ENCODE measurements around the gene LBHD2.

The LBHD2 gene

DNA sequence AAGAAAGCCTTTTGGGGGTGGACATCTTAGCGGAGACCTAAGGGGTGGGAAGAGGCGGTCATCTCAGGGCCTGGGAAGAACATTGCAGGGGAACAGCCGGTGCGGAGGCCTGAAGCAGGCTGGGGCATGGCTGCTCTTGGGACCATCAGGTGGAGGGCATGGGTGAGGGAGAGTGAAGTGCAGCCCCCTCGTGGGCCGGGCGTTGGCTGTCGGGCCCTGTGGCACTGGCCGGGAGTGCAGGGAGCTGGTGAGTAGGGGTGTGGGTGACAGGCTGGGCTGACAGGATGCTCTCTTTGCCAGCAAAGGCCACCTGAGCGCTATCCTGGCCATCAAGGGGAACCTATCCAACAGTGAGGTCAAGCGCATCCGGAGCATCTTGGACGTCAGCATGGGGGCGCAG lies 50.9 kb downstream of the LBHD2 start:
- DNase-seq, result no peak

DNA sequence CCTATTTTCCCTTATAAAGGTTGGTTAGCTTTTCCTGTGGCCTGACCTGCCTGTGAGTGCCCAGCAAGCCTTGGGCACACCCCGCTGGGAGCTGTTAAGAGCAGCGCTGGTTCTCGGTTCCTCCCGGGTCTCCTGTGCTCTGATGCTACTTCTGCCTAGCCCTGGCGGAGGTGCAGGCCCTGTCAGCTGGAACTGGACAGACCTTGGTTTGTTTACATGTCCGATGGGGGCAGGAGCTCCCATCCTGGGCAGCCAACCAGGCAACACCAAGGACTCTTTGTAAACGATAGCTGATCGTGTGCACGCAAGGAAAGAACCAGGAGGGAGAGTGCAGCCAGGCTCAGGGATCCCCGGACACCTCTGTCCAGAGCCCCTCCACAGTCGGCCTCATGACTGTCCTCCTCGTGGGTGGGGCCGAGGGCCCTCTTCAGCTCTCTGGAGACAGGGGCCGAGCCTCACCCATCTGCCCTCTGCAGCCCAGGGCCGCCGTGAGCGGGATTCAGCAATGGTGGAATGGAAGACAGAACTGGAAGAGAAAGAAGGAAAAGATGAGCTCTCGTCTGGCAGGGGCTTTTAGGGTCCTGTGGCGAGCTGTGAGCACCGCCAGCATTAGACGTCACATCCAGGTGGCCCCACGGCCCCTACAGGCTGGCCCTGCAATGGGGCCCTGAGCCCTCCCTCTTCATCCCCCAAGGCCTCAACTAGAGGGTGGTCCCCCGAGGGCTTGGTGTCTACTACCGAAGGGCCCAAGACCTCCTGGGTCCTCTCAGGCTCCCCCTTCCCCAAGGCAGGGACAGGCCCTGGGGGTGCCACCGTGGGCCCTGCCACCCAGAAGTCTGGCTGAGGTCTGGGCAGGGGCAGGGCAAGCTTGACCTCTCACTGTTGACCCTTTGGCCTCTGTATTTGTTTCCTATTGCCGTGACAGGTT lies 51.6 kb downstream of the LBHD2 start:
- DNase-seq, result no peak

DNA sequence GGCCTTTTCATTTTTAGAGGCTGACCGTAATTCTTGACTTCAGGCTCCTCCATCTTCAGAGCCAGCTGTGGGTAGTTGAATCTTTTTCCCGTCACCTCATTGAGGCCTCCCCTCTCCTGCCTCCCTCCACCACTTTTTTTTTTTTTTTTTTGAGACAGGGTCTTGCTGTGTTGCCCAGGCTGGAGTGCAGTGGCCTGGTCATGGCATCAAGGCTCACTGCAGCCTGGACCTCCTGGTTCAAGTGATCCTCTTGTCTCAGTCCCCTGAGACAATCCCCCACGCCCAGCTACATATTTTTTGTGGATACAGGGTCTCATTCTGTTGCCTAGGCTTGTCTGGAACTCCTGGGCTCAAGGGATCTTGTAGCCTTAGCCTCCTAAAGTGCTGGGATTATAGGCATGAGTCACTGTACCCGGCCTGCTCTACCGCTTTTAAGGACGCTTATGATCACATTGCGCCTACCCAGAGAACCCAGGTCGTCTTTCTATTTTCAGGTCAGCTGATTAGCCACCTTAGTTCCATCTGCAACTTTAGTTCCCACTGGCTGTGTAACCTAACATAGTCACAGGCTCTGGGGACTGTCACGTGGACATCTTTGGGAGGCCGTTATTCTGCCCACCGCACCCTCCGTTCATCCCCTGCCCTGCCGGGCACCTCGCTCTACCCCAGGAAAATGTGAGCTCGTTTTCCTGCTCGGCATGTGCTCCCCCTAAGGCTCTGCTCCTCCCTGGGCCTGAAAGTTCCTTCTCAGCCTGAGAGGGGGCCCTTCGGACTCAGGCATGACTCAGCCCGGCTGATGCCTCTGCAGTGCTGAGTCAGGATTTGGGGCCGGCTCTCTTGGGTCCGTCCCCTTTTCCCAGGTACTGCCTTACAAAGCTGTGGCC lies 52.6 kb downstream of the LBHD2 start:
- DNase-seq, result peak; percentile 23

DNA sequence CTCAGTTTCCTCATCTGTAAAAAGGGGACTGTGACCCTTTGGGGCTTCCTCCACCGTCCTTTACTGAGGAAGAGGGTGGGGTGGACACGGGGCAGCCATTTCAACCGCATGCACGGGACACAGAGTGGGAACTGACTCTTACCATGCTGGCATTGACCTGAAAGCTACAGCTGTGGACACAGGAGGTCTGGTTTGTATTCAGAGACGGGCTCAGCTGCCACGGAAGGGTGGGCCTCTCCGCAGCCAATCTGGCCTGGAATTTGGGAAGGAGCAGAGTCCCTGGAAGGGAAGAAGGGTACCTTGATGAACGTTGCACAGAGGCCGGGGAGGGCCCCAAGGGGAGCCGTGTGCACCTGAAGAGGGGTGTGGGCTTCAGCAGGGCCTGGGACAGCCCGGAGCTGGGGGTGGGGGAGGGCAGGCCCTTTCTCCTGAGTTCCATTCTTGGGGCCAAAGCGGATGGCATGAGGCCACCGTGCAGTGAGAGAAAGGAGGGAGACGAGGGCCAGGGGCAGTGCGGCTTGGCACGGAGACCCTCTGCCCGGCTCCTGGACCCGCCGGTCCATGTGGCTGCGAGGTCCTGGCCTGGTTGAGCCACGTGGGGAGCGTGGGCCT lies 53.8 kb downstream of the LBHD2 start:
- no peak for DNase-seq

DNA sequence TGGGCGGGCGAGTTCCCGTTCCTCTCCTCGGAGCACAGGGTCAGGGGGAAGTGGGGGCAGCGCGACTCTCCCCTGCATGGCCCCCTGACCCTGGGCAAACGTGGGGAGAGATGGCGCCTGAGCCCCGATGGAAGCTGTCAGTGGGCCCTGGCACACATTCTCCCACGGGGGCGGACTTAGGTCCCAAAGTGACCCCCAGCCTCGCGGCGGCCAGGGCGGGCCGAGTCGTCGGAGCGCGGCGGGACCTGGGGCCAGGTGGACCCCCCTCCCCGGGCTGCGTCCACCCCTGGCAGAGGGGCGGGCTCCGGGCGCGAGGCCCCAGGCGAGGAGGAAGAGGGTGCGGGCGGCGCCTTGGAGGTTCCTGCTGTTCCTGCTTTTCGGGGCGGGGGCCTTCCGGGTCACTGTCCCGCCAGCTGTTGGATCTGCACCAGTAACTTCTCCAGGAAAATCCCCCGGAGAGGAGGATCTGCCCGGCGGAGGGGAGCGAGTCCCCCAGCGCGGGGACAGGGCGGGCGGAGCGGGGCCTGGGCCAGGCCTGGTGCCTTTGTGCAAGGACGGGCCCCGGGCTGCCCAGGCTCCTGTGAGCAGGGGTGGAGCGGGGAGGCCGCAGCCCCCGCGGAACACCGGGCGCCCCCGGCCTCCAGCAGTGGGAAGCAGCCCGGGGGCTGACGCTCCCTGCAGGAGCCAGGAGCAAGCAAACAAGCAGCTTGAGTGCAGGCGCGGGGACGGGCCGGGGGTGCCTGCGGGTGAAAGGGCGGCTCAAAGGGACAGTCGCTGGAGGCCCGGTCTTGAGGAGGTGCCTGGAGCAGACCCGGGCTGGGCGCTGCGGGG lies 54.5 kb downstream of the LBHD2 start:
- no peak for DNase-seq

GRCh38 chr14:103139132-103140025 lies 55.4 kb downstream of the LBHD2 start:
- DNase-seq, result no peak
